HG03175 (cell line): Measurements from ENCODE around the gene SMYD2.

Experiments used
- ATAC-seq: cut with Tn5 transposase; IDR thresholded peaks from one replicate; pipeline ENCODE4 v1.9.1; 2021; ENCODE audit warnings: mild to moderate bottlenecking, moderate library complexity; ENCODE audit not compliant: unreplicated experiment

Gene SMYD2

GRCh38 chr1:214354440-214355148 lies 73.6 kb downstream of the SMYD2 start:
- no peak for ATAC-seq

GRCh38 chr1:214360116-214360515 lies 79.2 kb downstream of the SMYD2 start:
- no peak for ATAC-seq

GRCh38 chr1:214360525-214361164 lies 79.7 kb downstream of the SMYD2 start:
- no peak for ATAC-seq

- no peak for ATAC-seq
Measured at GRCh38 chr1:214361636-214362035, 80.7 kb downstream of the SMYD2 start.

- ATAC-seq = no peak
Measured at GRCh38 chr1:214362188-214362882, 81.4 kb downstream of the SMYD2 start.

GRCh38 chr1:214363386-214363785 lies 82.4 kb downstream of the SMYD2 start:
- ATAC-seq = no peak

- ATAC-seq = no peak
Measured at GRCh38 chr1:214364386-214364785, 83.4 kb downstream of the SMYD2 start.

- ATAC-seq = no peak
Measured at GRCh38 chr1:214364786-214365295, 83.9 kb downstream of the SMYD2 start.

GRCh38 chr1:214367841-214368240 lies 86.9 kb downstream of the SMYD2 start:
- ATAC-seq = peak; percentile 44

GRCh38 chr1:214369364-214369763 lies 88.4 kb downstream of the SMYD2 start:
- no peak for ATAC-seq

GRCh38 chr1:214370615-214371014 lies 89.7 kb downstream of the SMYD2 start:
- no peak for ATAC-seq

- ATAC-seq = no peak
Measured at GRCh38 chr1:214372092-214372491, 91.1 kb downstream of the SMYD2 start.

GRCh38 chr1:214377485-214377884 lies 96.5 kb downstream of the SMYD2 start:
- no peak for ATAC-seq

GRCh38 chr1:214377886-214378285 lies 96.9 kb downstream of the SMYD2 start:
- no peak for ATAC-seq

GRCh38 chr1:214378492-214378891 lies 97.5 kb downstream of the SMYD2 start:
- no peak for ATAC-seq

- no peak for ATAC-seq
Measured at GRCh38 chr1:214379236-214379970, 98.4 kb downstream of the SMYD2 start.

GRCh38 chr1:214380396-214380795 lies 99.4 kb downstream of the SMYD2 start:
- ATAC-seq = no peak

GRCh38 chr1:214380986-214381695 lies 100.2 kb downstream of the SMYD2 start:
- ATAC-seq = no peak

GRCh38 chr1:214383381-214384372 lies 102.7 kb downstream of the SMYD2 start:
- no peak for ATAC-seq
